ENCODE measurements around the gene KIF11.
"Not testable (repeated sequence)": the region's sequence is repeated elsewhere in the genome, so short reads cannot be mapped to it uniquely, and the experiment has no call there.

KIF11 gene

DNA sequence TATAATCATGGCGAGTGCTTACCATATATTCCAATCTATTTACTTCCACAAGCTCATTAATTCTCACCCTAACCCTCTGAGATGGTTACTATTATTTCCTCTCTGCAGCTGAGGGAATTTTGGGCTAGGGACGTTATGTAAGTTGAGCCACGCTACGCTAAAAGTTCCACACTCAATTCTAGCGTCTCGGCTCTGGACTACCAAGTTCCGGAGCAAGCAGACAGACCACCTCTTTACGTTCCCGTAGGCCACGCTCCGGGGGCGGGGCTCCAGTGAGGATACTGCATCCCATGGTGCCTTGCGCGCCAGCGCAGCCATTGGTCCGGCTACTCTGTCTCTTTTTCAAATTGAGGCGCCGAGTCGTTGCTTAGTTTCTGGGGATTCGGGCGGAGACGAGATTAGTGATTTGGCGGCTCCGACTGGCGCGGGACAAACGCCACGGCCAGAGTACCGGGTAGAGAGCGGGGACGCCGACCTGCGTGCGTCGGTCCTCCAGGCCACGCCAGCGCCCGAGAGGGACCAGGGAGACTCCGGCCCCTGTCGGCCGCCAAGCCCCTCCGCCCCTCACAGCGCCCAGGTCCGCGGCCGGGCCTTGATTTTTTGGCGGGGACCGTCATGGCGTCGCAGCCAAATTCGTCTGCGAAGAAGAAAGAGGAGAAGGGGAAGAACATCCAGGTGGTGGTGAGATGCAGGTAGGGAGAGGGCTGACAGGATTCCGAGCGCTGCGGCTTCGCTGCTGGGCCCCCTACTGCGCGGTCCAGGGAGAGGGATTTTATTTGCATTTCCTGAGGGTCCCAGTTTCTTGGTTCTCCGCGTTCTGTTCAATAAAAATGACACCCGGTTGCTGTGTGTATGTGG, at the start of gene KIF11:
KIF11 (plus strand) TSS at position 370 of the 858 bp plus-strand sequence; CDS start at position 616, 246 bp downstream.
- DNase-seq, result peak; percentile 99

DNA sequence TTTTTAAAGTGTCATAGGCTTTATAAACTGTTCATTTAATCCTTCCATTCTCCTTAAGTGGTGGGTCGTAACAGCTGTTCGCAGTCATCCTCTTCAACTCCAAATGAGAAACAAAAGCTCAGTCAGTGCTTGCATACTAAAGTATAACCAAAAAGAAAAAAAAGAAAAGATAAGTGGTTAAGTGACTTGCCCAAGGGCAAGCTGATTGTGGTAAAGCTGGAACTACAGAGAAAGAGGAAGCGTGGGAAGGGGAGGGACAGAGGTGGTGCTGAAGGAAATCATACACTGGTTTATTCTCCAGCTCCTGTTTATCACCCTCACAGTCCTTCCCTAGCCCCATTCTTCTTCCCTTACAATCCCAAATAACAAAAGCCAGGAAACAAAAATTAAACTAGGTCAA, 48.6 kb upstream of the KIF11 start:
- peak; percentile 6 for DNase-seq

DNA sequence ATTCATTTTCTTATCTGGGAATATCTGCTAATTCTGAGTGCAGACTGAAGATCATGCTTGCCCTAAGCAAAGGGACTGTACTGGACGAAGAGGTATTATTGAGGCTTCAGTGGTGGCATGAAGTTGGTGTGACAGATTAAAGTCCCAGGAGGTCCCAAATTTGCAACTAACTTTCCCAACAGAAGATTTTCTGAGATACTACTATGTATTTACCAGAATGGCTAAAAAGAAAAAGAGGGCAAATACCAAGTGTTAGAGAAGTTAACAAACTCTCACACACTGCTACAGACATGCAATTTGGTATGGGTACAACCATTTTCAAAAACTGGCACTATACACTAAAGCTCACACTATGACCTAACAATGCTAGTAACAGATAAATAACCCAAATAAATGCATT, 47.4 kb upstream of the KIF11 start:
- DNase-seq, result no peak

DNA sequence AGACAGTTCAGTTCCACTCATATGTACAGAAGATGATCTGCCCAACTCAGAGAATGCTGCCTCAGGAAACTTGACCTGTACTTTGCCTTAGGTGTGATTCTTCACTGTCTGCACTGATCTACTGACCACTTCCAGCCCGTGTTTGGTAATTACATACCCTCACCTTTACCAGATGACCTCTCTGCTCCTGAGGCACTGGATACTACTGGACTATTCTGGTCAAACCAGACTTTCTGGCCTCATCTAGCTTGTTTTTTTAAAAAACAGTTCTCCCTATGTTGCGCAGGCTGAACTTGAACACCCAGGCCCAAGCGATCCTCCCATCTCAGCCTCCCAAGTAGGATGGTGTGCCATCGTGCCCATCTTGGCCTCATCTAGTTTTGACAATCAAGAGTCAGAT, 45.3 kb upstream of the KIF11 start:
- DNase-seq, result no peak

DNA sequence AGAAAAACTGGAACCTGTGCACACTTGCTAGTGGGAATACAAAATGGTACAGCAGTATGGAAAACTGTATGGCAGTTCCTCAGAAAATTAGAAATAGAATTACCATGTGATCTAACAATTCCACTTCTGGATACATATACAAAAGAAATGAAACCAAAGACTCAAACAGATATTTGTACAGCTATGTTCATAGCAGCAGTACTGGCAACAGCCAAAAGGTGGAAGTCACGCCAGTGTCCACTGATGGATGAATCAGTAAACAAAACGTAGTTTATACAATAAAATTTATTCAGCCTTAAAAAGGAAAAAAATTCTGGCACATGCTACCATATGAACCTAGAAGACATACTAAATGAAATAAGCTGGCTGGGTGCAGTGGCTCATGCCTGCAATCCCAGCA, 42.0 kb upstream of the KIF11 start:
- no peak for DNase-seq

DNA sequence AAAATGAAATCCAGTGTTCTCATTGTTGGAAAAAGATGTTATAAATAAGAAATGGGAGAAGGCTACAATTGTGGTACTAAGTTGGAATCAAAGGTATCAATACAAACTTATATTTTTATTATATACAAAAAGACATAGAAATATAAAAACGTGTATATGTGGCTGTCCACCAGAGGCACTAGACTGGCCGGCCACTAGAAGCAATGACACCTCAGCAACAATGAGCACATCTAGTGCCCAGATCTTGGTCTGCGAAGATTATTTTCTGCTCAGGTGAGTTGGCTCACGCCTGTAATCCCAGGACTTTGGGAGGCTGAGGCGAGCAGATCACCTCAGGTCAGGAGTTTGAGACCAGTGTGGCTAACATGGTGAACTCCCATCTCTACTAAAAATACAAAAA, 40.6 kb upstream of the KIF11 start:
- no peak for DNase-seq

DNA sequence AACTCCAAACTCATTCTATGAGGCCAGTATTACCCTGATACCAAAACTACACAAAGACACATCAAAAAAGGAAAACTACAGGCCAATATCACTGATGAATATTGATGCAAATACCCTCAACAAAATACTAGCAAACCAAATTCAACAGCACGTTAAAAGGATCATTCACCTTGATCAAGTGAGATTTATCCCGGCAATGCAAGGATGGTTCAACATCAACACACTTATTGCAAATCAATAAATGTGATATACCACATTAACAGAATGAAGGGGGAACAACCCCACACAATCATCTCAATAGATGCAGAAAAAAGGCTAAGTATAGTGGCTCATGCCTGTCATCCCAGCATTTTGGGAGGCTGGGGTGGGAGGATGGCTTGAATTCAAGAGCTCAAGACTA, 39.0 kb upstream of the KIF11 start:
- DNase-seq, result no peak

DNA sequence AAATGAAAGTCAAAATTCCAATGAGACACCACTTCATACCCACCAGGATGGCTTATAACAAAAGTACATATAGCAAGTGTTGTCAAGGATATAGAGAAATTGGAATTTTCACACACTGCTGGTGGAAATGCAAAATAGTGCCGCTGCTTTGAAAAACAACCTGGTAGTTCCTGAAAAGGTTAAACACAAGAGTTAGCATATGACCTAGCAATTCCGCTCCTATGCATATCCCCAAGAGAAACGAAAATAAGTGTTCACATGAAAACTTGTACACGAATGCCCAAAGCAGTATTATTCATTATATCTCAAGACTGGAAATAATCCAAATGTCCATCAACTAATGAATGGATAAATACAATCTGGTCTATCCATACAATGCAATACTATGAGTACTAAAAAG, 33.9 kb upstream of the KIF11 start:
- DNase-seq, result no peak

DNA sequence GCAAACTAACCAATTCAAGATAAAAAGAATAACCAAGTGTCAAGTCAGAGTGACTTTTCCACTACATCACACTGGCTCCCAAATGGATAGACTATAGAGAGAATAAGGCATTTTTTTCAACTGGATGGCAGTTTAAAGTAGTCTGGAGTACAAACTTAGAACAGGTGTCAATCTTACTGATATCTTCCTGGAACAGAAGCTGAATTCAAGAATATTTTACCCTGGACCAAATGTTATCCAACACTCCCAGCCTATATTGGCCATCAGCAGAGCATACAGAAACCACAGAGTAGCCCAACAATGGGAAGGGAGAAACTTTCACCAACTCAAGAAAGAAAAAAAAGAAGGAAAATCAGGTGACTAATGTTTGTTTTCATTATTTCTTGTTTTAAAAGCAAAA, 30.5 kb upstream of the KIF11 start:
- DNase-seq, result no peak

DNA sequence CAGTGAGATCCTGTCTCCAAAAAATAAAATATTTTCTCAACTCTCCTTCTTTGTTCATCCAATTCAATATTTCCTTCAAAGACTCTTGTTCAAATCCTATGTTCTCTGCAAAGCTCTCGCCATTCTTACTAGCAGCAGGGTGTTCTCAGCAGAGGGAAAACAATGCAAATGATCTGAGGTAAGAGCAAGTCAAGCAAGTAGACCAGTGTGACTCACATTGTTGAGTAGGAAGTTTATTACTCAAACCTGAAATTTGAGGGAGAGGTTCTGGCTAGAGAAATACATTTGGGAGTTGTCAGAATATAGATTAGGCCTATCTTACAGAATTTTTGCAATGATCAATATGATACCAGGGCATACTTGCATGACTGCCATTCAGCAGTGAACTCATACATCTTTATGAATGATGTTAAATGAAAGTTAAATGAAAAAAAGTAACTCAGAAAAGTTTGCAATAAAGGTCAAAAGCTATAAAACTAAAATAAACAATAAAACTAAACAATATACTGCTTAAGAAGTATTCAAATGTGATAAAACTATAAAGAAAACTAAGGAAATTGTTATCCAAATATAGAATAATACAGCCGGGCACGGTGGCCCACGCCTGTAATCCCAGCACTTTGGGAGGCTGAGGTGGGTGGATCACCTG, 24.9 kb upstream of the KIF11 start:
- DNase-seq, result peak; percentile 65

DNA sequence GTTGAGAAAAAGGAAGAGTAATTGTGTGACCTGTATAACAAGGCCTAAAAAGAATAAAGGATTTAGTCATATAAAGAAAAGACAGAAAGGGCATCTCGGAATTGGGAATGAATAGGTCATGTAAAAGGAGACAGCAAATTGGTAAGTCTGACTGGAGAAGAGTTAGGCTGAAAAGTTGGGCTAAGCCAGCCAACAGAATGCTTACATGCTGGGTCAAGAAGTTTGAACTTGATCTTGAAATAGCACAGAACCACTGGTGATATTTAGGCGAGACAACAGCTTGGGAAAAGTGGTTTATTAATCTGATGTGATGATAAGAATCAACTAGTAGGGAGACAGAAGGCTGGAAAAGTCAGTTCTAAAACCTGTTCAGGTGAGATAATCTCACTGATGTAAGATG, 23.9 kb upstream of the KIF11 start:
- DNase-seq, result no peak

DNA sequence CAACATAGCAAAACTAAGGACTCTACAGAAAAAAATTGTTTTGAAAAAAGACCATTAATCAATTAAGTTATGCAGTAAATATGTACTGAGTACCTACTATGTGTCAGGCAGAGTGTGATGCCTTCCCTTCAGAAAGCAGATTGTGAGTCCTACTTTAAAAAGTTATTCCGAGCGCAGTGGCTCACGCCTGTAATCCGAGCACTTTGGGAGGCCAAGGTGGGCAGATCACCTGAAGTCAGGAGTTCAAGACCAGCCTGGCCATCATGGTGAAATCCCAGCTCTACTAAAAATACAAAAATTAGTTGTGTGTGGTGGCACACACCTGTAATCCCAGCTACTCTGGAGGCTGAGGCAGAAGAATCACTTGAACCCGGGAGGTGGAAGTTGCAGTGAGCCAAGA, 23.3 kb upstream of the KIF11 start:
- DNase-seq, result not testable (repeated sequence)

DNA sequence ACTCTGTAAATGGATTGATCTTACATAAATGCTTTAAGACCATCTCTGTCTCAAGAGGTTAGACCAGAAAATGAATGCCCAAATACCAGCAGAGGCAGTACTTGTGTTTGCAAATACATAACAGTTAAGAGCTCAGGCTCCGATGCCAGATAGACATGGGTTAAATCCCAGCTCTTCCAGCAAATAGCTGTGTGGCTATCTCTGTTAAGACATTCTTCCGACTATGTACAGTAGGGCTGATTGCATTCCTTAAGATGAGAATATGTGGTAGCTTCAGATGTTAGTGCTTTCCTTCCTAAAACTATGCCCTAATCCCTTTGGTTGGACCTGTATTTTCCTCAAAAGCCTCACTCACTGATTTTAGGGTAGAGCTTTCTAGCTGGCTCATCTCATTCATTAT, 21.3 kb upstream of the KIF11 start:
- DNase-seq, result no peak

DNA sequence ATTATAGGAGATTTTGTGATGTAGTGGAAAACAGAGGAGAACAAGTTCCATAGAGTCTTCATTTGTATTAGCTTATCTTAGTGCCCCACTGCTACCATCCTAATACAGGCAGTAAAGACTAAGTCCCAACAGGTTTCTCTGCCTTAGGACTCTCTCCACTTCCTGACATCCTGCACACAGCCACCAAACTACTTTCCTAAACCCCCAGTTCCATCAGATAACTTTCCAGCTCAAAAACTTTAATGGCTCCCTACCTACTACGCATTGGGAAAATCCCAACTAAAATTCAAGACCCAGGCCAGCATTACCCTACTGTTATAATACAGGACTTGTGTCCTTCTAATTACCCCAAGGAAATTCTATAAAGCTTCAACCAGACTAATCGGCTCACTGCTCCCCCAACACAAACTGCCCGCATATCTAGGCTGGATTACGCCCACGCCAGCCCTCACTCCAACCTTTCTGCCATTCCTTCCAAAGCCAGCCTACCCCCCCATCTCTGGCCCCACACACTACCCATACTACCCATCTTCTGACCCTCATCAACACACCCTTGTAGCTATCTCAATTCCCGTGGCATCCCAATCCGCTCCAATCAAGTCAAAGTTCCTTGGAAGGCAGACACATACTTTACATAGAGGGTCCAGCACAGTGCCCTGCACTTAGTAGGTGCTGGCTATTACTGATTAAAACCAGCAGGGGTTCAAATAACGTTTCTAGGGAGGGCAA, 20.4 kb upstream of the KIF11 start:
- no peak for DNase-seq

DNA sequence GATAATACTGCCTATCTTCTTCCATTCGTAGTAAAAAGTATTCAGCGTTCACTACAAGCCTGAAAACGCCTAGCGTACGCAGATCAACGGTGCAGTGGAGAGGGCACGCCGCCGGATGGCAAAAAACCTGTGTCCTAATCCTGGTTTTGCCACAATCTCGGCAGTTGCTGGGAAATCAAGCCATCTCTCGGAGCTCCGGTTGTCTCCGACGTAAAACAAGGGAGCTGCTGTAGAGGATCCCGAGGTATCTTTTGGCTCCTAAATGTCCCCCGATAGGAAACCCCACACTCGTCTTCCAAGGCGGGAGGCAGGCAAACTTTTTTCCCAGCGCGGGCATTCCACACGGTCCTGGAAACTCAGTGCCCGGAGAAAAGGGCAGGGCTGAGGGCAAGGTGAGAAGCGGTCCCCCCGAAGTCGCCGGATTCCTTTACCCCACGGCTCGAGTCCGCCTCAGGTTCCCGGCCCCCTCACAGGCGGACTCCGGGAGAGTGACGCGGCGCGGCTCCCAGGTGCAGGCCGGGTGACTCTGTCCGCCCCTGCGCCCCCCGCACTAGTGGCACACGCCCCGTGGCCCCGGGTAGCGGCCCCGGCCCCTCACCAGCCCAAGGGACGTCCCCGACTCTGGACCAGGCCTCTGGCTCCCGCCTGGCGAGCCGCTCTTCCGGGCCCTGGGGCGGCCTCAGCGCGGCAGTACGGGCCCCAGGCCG, 19.7 kb upstream of the KIF11 start:
- DNase-seq, result peak; percentile 47

DNA sequence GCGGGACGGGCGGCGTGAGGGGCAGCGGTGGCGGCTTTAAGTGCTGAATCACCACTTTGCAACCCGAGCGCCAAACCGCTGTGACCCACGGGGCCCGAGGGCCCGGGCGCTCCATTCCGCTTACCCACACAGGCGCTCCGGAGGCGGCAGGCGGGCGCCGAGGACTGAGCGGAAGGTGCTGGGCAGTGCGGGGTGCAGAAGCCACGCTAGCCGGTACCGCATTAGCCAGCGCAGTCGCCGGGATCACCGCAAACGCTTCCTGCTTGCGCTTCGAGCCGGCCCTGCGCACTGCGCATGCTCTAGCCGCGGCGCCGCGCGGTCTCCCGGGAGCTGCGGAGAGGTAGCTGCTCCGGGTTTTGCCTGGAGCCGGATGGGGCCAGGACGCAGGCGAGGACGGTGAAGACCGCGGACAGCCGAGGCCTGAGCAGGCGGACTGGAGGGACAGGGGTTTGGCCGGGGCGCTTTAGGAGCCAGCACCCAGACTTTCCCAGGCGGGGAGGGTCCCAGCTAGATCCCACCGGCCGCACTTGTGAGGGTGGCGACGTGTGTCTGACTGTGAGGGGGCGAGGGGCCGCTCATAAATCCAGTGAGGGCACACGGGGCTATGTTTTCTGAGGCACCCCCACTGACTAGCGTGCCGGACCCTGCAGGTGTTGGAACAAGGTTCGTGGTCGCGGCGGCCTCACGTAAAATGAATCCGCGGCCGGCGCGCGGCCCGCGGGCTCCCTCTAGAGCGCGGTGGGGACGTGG, 19.0 kb upstream of the KIF11 start, which contains the start of gene IDE:
IDE (minus strand) TSS at position 296 of the 750 bp plus-strand sequence; CDS start at position 222, 74 bp downstream.
- peak; percentile 92 for DNase-seq

DNA sequence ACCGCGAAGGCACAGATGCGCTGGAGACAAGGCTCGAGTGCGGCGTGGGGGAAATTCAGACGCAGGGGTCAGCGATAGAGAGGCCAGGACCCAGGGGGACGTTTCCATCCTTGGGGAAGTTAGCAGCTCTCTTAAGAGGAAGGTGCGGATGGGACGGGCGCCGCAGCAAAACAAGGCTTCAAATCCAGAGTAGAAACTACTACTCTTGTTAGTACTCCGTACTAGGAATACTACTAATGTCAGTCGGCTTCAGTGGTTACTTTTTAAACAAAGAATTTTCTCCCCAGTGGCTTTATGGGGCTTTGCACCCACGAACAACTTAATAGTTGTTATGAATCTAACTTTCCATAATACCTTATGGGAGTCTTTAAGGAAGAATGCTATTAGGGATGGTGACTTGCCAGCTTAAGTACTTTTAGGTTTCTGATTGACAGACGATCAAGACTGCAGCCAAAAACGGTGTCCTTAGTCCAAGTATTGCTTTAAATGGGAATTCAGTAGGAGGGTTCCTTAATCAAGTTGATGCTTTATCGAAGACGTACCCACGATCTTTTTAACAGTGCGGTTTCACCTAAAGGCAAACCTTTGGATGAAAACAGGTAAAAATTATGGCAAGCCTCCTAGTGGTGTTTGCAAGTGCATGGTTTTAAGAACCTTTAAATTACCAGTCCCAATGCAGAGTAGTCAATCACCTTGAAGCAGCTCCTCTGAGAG, 18.2 kb upstream of the KIF11 start:
- peak; percentile 26 for DNase-seq

DNA sequence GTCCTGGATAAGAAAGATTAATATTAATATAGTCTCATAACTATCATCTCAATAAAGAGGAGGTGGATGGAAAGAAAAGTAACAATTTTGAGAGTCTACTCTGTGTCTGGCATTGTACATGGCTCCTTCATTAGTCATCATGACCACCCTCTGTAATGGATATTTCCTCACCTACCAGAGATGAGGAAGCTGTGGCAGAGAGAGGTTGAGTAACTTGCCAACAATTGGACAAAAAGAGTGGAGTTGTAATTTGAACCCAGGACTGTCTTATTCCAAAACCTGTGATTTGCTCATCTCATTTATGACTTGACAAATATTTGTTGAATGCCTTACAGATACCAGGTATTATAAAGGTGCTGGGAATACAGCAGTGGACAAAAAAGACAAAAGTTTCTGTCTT, 17.0 kb upstream of the KIF11 start:
- DNase-seq, result no peak

DNA sequence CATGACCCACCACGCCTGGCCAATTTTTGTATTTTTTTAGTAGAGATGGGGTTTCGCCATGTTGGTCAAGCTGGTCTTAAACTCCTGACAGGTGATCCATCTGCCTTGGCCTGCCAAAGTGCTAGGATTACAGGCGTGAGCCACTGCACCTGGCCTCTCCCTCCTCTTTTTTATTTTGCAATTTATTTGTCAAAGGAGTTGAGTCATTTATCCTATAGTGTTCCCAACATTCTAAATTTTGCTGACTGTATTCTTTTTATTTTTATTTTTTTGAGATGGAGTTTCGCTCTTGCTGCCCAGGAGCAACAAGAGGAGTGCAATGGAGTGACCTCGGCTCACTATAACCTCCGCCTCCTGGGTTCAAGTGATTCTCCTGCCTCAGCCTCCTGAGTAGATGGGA, 10.6 kb upstream of the KIF11 start:
- DNase-seq, result not testable (repeated sequence)

DNA sequence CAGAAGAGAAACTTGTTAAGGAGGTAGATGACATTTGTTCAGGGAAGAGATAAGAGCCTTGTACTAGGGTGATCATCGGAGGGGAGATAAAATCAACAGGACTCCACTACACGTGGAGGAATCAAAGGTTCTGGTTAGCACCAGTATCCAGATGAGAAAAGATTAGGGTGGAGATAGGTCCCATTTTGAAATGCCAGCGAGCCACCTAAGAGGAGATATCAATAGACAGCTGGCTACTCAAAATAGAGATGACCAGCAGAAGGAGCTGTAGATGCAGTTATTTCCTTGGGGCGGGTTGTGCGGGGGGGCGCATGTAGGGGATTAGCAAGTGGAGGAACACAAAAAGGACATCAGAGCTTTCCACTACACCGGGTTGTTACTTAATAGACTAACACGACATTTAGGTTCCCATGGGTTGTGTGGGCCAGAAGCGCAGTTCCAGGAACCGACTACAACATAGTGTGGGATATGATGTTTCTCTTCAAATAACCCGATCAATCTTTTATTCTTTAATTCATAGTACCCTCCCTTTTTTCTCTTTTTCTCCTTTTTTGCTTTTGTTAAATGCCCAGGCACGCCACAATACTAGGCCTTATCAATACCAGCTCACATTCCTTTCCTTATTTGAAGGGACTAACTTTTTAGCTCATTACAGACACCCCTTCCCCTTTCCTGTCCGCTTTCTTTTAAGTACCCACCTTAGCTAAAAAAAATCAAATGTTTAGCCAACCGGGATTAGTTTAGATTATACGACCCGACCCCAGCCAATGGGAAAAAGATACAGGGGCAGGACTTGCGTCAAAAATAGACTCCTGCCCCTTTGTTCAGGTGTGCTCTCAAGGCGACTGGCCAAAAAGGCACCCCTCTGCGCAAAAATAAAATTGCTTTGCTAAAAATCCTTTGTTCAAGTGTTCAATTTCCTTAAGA, 2.0 kb upstream of the KIF11 start:
- DNase-seq, result peak; percentile 18
